K562 (cell line): ENCODE measurements around the gene DIRAS1. TPM values are rescaled to one million over a fixed set of nuclear protein-coding genes. Genes with fewer than 3 reads are reported as not detected.

Source experiments
- E2F6 ChIP-seq, 2 experiments: IDR thresholded peaks; 2 replicates each; pipeline ENCODE4 v1.6.1; 2011; ENCODE audit warnings: borderline replicate concordance in 1 of 2, control low read depth in 1 of 2, low read depth in 1 of 2, low read length in 1 of 2, mild to moderate bottlenecking in 1 of 2, mixed read lengths in 1 of 2, moderate library complexity in 1 of 2; ENCODE audit not compliant: insufficient read depth in 1 of 2, insufficient read length in 1 of 2, poor library complexity in 1 of 2, severe bottlenecking in 1 of 2; ENCODE audit errors: extremely low read depth in 1 of 2
- REST ChIP-seq, 2 experiments: fragments of 450-650 bp; formaldehyde crosslinking in 1 of 2; IDR thresholded peaks; 2 replicates each; pipeline versions ENCODE4 v1.4.0 to v1.6.1; 2014 to 2020; ENCODE audit warnings: mild to moderate bottlenecking in 2 of 2, borderline replicate concordance in 1 of 2, low read depth in 1 of 2
- SIN3A ChIP-seq, 2 experiments: fragments of 150-350 bp in 1 of 2; IDR thresholded peaks; 2 replicates each; pipeline ENCODE4 v1.6.1; 2011 to 2016; ENCODE audit warnings: borderline replicate concordance in 2 of 2, low read depth in 2 of 2, low read length in 2 of 2, mild to moderate bottlenecking in 2 of 2, moderate library complexity in 2 of 2; ENCODE audit not compliant: control insufficient read depth in 1 of 2
- polyA plus RNA-seq, 8 experiments: library from polyadenylated mRNA; depleted of rRNA in 4 of 8; stranded (reverse) in 5 of 8; unstranded in 3 of 8; fragments of >200 nt; fragmentation: Nextera tagmentation in 2 of 8; fragmentation: Illumina TruSeq in 1 of 8; extraction: Ambion mirVana in 2 of 8; extraction: Trizol in 1 of 8; gene quantifications; 2 replicates each; pipeline versions ENCODE4 v1.2.1 to v1.2.3, GENCODE V29; 2011 to 2014; ENCODE audit warnings: inconsistent platforms in 1 of 8, missing spikeins in 1 of 8
- total RNA-seq, 7 experiments: library from RNA; depleted of rRNA in 6 of 7; stranded (reverse); fragments of >200 nt in 6 of 7; fragmentation: Illumina TruSeq in 2 of 7; extraction: Trizol in 2 of 7; gene quantifications; 2 replicates each; pipeline versions ENCODE4 v1.2.1 to v1.2.3, GENCODE V29; 2011 to 2021; ENCODE audit warnings: low replicate concordance in 1 of 7

DIRAS1 gene
- total and polyA plus RNA-seq, 9 of the 15 experiments (the other 6 are each of a cell fraction or from before 2014, with no cell fraction given) = 0.11 to 12.0 (median 2.9) TPM

- TF ChIP-seq SIN3A (IDR thresholded peaks at IDR 0.05; ENCODE audit: borderline replicate concordance in 2 of 2, control insufficient read depth in 1 of 2, low read depth in 2 of 2, low read length in 2 of 2) = peak in 1 of 2 experiments; percentile 46; a peak in 1 of 4 replicates
- TF ChIP-seq E2F6 (IDR thresholded peaks at IDR 0.05; ENCODE audit: borderline replicate concordance in 1 of 2, extremely low read depth in 1 of 2, insufficient read depth in 1 of 2, insufficient read length in 1 of 2, low read depth in 1 of 2, low read length in 1 of 2, poor library complexity in 1 of 2, severe bottlenecking in 1 of 2) = peak in 1 of 2 experiments; percentile 38
- TF ChIP-seq REST (IDR thresholded peaks at IDR 0.05; ENCODE audit: borderline replicate concordance) = peak; percentile 76
- peak; percentile 58; the same call in 1 of the 2 replicates for TF ChIP-seq REST (CRISPR knock-in tag; IDR thresholded peaks at IDR 0.05; ENCODE audit: low read depth)
These were observed at the start of gene DIRAS1 (continued) for GRCh38 chr19:2720777-2721569.
